ENCODE results near the gene FCN1. TPM values are rescaled to one million over a fixed set of nuclear protein-coding genes. Genes with fewer than 3 reads are reported as not detected.
A peak's percentile ranks its signal among the peaks of the same experiment; 100 is the strongest.

Gene FCN1
- total RNA-seq, 1 donor from 2014 or later = not detected

GRCh38 chr9:134890155-134890495 is 27.6 kb downstream of the FCN1 start:
- intact Hi-C loops (cut with DNase I) = no loop called here

GRCh38 chr9:134889386-134890154 is 28.1 kb downstream of the FCN1 start:
- Histone ChIP-seq H3K36me3 (no peaks in the 10 kb centered on the region), H3K4me3 (no peak overlapping the region), H3K27ac (no peak overlapping the region), H3K4me1 (no peaks in the 10 kb centered on the region), H3K9me3 (no peaks in the 10 kb centered on the region), H3K27me3 (no peaks in the 10 kb centered on the region)
- peak in 1 of 2 donors; percentile 22 for DNase-seq (ENCODE audit: low spot score in 2 of 2)
- no peak for TF ChIP-seq CTCF (IDR thresholded peaks at IDR 0.05)
- intact Hi-C loops (cut with DNase I) = no loop called here

More at GRCh38 chr9:134890155-134890495, 27.6 kb downstream of the FCN1 start:
- H3K27me3 ChIP-seq = no peaks in the 10 kb centered on the region
- no peak overlapping the region for H3K27ac ChIP-seq
- no peaks in the 10 kb centered on the region for H3K4me1 ChIP-seq
- no peak for DNase-seq (ENCODE audit: low spot score in 2 of 2)
- no peak for TF ChIP-seq CTCF (IDR thresholded peaks at IDR 0.05)
- no peaks in the 10 kb centered on the region for H3K9me3 ChIP-seq
- no peak overlapping the region for H3K4me3 ChIP-seq
- H3K36me3 ChIP-seq = no peaks in the 10 kb centered on the region

- no peaks in the 10 kb centered on the region for H3K9me3 ChIP-seq
- H3K36me3 ChIP-seq = no peaks in the 10 kb centered on the region
- no peaks in the 10 kb centered on the region for H3K4me1 ChIP-seq
- peak in 1 of 2 donors; percentile 54 for DNase-seq (ENCODE audit: low spot score in 2 of 2)
- no peak overlapping the region for H3K27ac ChIP-seq
- intact Hi-C loops (cut with DNase I) = no loop called here
- TF ChIP-seq CTCF (IDR thresholded peaks at IDR 0.05) = no peak
- no peaks in the 10 kb centered on the region for H3K27me3 ChIP-seq
- H3K4me3 ChIP-seq = no peak overlapping the region
These were observed 29.0 kb downstream of the FCN1 start for GRCh38 chr9:134888603-134889190.

GRCh38 chr9:134887686-134888602 is 29.8 kb downstream of the FCN1 start:
- Histone ChIP-seq H3K4me1 (no peaks in the 10 kb centered on the region), H3K27ac (no peak overlapping the region), H3K4me3 (no peak overlapping the region), H3K9me3 (no peaks in the 10 kb centered on the region), H3K27me3 (no peaks in the 10 kb centered on the region), H3K36me3 (no peaks in the 10 kb centered on the region)
- intact Hi-C loops (cut with DNase I) = no loop called here
- TF ChIP-seq CTCF (IDR thresholded peaks at IDR 0.05) = no peak
- peak in 1 of 2 donors; percentile 58 for DNase-seq (ENCODE audit: low spot score in 2 of 2)

GRCh38 chr9:134887219-134887618 is 30.5 kb downstream of the FCN1 start:
- intact Hi-C loops (cut with DNase I) = no loop called here
- H3K9me3 ChIP-seq = no peaks in the 10 kb centered on the region
- H3K36me3 ChIP-seq = no peaks in the 10 kb centered on the region
- peak in 1 of 2 donors; percentile 47 for DNase-seq (ENCODE audit: low spot score in 2 of 2)
- TF ChIP-seq CTCF (IDR thresholded peaks at IDR 0.05) = no peak
- H3K4me3 ChIP-seq = no peak overlapping the region
- H3K4me1 ChIP-seq = no peaks in the 10 kb centered on the region
- peaks cover 4% of the 10 kb centered on the region for H3K27me3 ChIP-seq
- H3K27ac ChIP-seq = no peak overlapping the region

Data from ascending aorta (tissue), 2 donors.